Neural cell (in vitro differentiated cells): Measurements from ENCODE around the gene SPATA13. TPM values are rescaled to one million over a fixed set of nuclear protein-coding genes. Genes with fewer than 3 reads are reported as not detected.

Experiments used
- H2AFZ ChIP-seq: fragments of 200-600, 300-800 bp; sonication (generic), shearing (Covaris generic); 2 replicates; pipeline ENCODE4 v1.6.0; 2014; ENCODE audit warnings: low read depth, mild to moderate bottlenecking, antibody characterized with exemption, low read length, moderate library complexity
- H3F3A ChIP-seq: fragments of 200-600 bp; shearing (Covaris generic); 2 replicates; pipeline ENCODE4 v1.6.1; 2016; ENCODE audit warnings: mild to moderate bottlenecking, moderate library complexity, mixed read lengths, antibody characterized with exemption, low read length; ENCODE audit not compliant: insufficient read depth, poor library complexity, severe bottlenecking
- H3K27ac ChIP-seq: fragments of 200-600, 300-800 bp; sonication (generic), shearing (Covaris generic); 2 replicates; pipeline ENCODE4 v1.5.1; 2014; ENCODE audit warnings: mild to moderate bottlenecking, low read length, moderate library complexity
- H3K27me3 ChIP-seq: fragments of 300-800, 200-600 bp; sonication (generic), shearing (Covaris generic); 2 replicates; pipeline ENCODE4 v1.6.0; 2014; ENCODE audit warnings: mild to moderate bottlenecking, low read depth, low read length, moderate library complexity; ENCODE audit not compliant: insufficient read depth
- H3K36me3 ChIP-seq: fragments of 300-800, 200-600 bp; sonication (generic), shearing (Covaris generic); 2 replicates; pipeline ENCODE4 v1.5.1; 2014; ENCODE audit warnings: mild to moderate bottlenecking, antibody characterized with exemption, low read length, moderate library complexity; ENCODE audit not compliant: insufficient read depth
- H3K4me2 ChIP-seq: fragments of 300-800, 200-600 bp; sonication (generic), shearing (Covaris generic); 2 replicates; pipeline ENCODE4 v1.6.0; 2014; ENCODE audit warnings: mild to moderate bottlenecking, low read length
- H3K4me3 ChIP-seq: fragments of 300-800, 200-600 bp; sonication (generic), shearing (Covaris generic); 2 replicates; pipeline ENCODE4 v1.5.1; 2014; ENCODE audit warnings: mild to moderate bottlenecking, low read length, moderate library complexity
- H3K79me2 ChIP-seq: fragments of 200-600 bp; shearing (Covaris generic); replicated peaks from 2 replicates; pipeline ENCODE4 v1.6.0; 2014; ENCODE audit warnings: mild to moderate bottlenecking, low read length, moderate library complexity; ENCODE audit not compliant: insufficient read depth
- H3K9ac ChIP-seq: fragments of 300-800, 200-600 bp; sonication (generic), shearing (Covaris generic); 2 replicates; pipeline ENCODE4 v1.6.1; 2016; ENCODE audit warnings: mild to moderate bottlenecking, low read length, mixed read lengths
- H3K9me2 ChIP-seq: fragments of 200-600 bp; shearing (Covaris generic); 2 replicates; pipeline ENCODE4 v1.6.1; 2016; ENCODE audit warnings: mild to moderate bottlenecking, low read length, mixed read lengths; ENCODE audit not compliant: insufficient read depth
- H3K9me3 ChIP-seq: fragments of 200-600, 300-800 bp; sonication (generic), shearing (Covaris generic); 2 replicates; pipeline ENCODE4 v1.6.1; 2016; ENCODE audit warnings: mild to moderate bottlenecking, mixed run types, low read length, moderate library complexity, mixed read lengths
- H4K20me1 ChIP-seq: fragments of 200-600 bp; shearing (Covaris generic); 2 replicates; pipeline ENCODE4 v1.6.1; 2016; ENCODE audit warnings: mild to moderate bottlenecking, mixed run types; ENCODE audit not compliant: insufficient read depth
- CTCF ChIP-seq: fragments of 450-650 bp; IDR thresholded peaks from 2 replicates; pipeline ENCODE4 v1.5.1; 2014; ENCODE audit warnings: antibody characterized with exemption, mild to moderate bottlenecking, moderate library complexity; ENCODE audit not compliant: poor library complexity, severe bottlenecking
- EP300 ChIP-seq: fragments of 450-650 bp; conservative IDR thresholded peaks from 2 replicates; pipeline ENCODE4 v1.6.1; 2014; ENCODE audit warnings: antibody characterized with exemption, mild to moderate bottlenecking, moderate library complexity; ENCODE audit not compliant: poor library complexity, severe bottlenecking
- EZH2 ChIP-seq: fragments of 200-600, 300-800 bp; shearing (Covaris generic), sonication (generic); IDR thresholded peaks from 2 replicates; pipeline ENCODE4 v1.6.1; 2014; ENCODE audit warnings: antibody characterized with exemption, low read length, borderline replicate concordance, mild to moderate bottlenecking; ENCODE audit not compliant: insufficient read depth, poor library complexity, severe bottlenecking
- MXI1 ChIP-seq: fragments of 450-650 bp; conservative IDR thresholded peaks from 2 replicates; pipeline ENCODE4 v1.6.1; 2014; ENCODE audit warnings: antibody characterized with exemption, mild to moderate bottlenecking; ENCODE audit not compliant: poor library complexity, severe bottlenecking
- POLR2AphosphoS5 ChIP-seq: IDR thresholded peaks from 2 replicates; pipeline ENCODE4 v1.6.1; 2012
- RAD21 ChIP-seq: fragments of 450-650 bp; conservative IDR thresholded peaks from 2 replicates; pipeline ENCODE4 v1.6.1; 2014; ENCODE audit warnings: antibody characterized with exemption, mild to moderate bottlenecking, moderate library complexity
- REST ChIP-seq: IDR thresholded peaks from 2 replicates; pipeline ENCODE4 v1.6.1; 2012; ENCODE audit warnings: borderline replicate concordance
- SMC3 ChIP-seq: fragments of 450-650 bp; conservative IDR thresholded peaks from 2 replicates; pipeline ENCODE4 v1.6.1; 2014; ENCODE audit warnings: antibody characterized with exemption, mild to moderate bottlenecking, moderate library complexity; ENCODE audit not compliant: poor library complexity
- TAF1 ChIP-seq: IDR thresholded peaks from 2 replicates; pipeline ENCODE4 v1.6.1; 2012; ENCODE audit warnings: low read depth
- polyA plus RNA-seq: library from polyadenylated mRNA; depleted of rRNA; stranded (reverse); fragments of >200 nt; gene quantifications from 2 replicates; pipeline ENCODE4 v1.2.3, GENCODE V29; 2014

Gene SPATA13
- polyA plus RNA-seq, 1 donor from 2014 or later = 15.5 TPM

- Histone ChIP-seq H4K20me1 (no peaks in the 10 kb centered on the region), H3K4me3 (no peak overlapping the region), H2AFZ (no peak overlapping the region), H3K27ac (no peak overlapping the region), H3K9ac (no peak overlapping the region), H3K9me3 (no peaks in the 10 kb centered on the region), H3K27me3 (no peaks in the 10 kb centered on the region), H3K9me2 (no peaks in the 10 kb centered on the region), H3K36me3 (no peaks in the 10 kb centered on the region), H3K4me2 (no peak overlapping the region), H3F3A (no peaks in the 10 kb centered on the region), H3K79me2 (peaks cover 4% of the 10 kb centered on the region)
- TF ChIP-seq SMC3 (no peak), REST (no peak), RAD21 (no peak), EP300 (no peak), MXI1 (no peak), TAF1 (no peak), CTCF (no peak)
These were observed 22.2 kb downstream of the SPATA13 start for GRCh38 chr13:24182703-24183081.

- H3K9me3 ChIP-seq = peaks cover 3% of the 10 kb centered on the region
- no peaks in the 10 kb centered on the region for H3K27me3 ChIP-seq
These were observed 23.2 kb downstream of the SPATA13 start for GRCh38 chr13:24183741-24184182.

More at GRCh38 chr13:24183741-24184182, 23.2 kb downstream of the SPATA13 start:
- Histone ChIP-seq H2AFZ (no peak overlapping the region), H3K9me2 (no peaks in the 10 kb centered on the region), H3K27ac (no peak overlapping the region), H3K4me2 (no peak overlapping the region), H3K9ac (no peak overlapping the region), H3K36me3 (no peaks in the 10 kb centered on the region), H3K4me3 (no peak overlapping the region), H4K20me1 (no peaks in the 10 kb centered on the region), H3K79me2 (peaks cover 4% of the 10 kb centered on the region), H3F3A (no peaks in the 10 kb centered on the region)
- TF ChIP-seq RAD21 (no peak), POLR2AphosphoS5 (no peak), CTCF (no peak), TAF1 (no peak), EP300 (no peak), MXI1 (no peak), SMC3 (no peak), EZH2 (no peak), REST (no peak)
